ENCODE results near the gene AARS1. TPM values are rescaled to one million over a fixed set of nuclear protein-coding genes. Genes with fewer than 3 reads are reported as not detected.
"Not testable (repeated sequence)": the region's sequence is repeated elsewhere in the genome, so short reads cannot be mapped to it uniquely, and the experiment has no call there.

Gene AARS1
- total RNA-seq, 1 experiment from 2014 or later: 174 TPM

DNA sequence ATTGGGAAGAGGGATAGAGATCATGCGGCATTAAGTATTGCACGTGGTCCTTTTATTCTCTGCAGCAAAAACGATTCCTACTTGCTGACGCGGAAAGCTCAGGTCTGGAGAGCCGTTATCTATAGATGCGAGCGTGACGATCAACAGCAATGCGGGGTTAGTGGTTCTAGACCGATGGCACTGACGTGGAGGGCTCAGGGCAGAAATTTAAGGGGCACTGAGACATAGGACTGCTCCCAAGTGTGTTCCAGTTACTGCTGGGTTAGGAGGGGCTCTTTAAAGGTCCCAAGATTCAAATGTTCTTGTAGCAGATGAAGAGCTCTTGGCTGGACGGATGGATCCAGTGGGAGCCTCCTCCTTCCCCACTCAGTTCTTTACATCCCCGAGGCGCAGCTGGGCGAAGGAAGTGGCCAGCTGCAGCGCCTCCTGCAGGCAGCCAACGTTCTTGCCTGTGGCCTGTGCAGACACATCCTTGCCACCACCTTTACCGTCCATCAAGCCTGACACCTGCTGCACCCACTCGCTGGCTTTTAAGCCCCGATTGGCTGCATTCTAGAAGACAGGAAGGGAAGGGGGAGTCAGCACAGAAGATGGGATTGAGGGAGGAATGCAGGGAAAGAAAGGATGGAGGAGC lies 36.8 kb downstream of the AARS1 start:
- no peaks in the 10 kb centered on the region for H3K27me3 ChIP-seq
- no peaks in the 10 kb centered on the region for H3K9me3 ChIP-seq
- peaks cover 44% of the 10 kb centered on the region for H3K36me3 ChIP-seq
- peak; percentile 22 for DNase-seq
- H3K4me3 ChIP-seq: peak overlapping the region; percentile 63

DNA sequence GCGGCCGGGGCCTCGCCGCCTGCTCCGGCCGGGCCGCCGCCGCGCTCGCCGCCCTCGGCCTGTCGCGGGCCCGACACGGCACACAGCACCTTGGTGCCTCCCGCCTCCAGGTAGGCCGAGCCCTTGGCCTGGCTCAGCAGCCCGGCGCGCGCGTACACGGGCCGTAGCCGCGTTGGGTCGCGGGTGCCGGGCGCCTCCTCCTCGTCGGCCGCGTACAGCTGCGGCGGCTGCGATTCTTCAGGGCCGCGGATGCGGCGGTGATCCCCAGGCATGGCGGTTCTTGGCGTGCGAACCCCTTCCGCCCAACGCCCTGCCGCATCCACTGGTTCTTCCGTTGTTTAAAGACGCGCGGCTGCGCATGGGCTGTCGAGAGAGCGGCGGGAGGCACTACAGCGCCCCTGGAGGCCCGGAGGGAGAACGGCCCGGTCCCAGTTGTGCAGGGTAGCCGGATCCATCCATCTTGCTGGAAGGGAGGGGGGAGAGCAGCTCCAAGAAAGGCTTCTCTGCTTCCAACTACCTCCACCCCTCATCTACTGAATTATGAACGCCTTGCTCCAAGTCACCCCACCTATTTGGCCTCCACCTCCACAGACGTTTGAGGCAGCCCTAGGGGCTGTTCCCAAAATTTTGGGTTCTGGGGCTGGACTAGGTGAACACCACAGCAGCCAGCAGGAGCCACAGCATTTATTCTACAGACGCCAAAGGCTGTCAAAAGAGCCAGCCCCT lies 37.5 kb downstream of the AARS1 start, which contains the start of gene EXOSC6:
TSS of gene EXOSC6 (minus strand) at position 312 of the 726 bp plus-strand sequence. CDS start at position 272, 40 bp downstream.
- peak within 1 kb of the TSS; percentile 63 for H3K4me3 ChIP-seq
- peak; percentile 89 for DNase-seq
- no peaks in the 10 kb centered on the region for H3K9me3 ChIP-seq
- H3K27me3 ChIP-seq: no peaks in the 10 kb centered on the region
- H3K36me3 ChIP-seq: peaks cover 40% of the 10 kb centered on the region

DNA sequence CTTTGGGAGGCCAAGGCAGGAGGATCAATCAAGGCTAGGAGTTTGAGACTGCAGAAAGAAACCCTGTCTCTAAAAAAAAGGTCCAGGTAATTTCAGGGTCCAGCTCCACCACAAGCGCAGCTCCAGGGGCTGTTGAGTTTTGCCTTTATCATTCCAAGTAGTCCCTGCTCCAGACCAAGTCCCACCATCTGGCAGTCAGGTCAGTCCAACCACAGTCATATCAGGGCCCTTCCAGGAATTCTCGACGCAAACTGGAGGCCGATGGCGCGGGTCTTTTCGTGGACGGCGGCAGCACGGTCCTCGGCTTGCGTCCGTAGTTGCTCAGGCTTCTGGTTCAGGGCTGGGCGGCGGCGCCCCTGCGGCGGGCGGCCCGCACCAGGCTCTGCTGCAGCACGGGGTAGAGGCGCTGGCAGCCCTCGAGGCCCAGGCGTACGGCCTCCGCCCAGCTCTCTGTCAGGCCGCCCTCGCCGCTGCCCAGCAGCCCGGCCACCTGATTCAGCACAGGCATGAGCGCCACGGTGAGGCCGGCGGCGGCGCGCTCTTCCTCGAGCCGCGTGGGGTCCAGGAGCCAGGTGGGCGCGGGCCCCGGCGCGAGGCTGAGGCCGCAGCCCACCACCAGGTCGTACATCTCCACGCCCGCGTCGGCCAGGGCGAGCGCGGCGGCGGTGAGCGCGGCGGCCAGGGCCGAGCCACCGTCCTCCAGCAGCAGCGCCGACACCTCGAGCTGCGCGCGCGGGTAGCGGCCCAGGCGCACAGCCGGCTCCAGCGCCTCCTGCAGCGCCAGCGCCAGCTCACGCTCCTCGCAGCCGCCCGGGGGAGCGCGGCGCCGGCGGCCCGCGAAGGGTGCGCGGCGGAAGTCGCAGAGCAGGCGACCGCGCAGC lies 38.3 kb downstream of the AARS1 start:
- Histone ChIP-seq H3K36me3 (peaks cover 32% of the 10 kb centered on the region), H3K9me3 (no peaks in the 10 kb centered on the region), H3K4me3 (peak overlapping the region; percentile 53), H3K27me3 (no peaks in the 10 kb centered on the region)
- DNase-seq: peak; percentile 42

DNA sequence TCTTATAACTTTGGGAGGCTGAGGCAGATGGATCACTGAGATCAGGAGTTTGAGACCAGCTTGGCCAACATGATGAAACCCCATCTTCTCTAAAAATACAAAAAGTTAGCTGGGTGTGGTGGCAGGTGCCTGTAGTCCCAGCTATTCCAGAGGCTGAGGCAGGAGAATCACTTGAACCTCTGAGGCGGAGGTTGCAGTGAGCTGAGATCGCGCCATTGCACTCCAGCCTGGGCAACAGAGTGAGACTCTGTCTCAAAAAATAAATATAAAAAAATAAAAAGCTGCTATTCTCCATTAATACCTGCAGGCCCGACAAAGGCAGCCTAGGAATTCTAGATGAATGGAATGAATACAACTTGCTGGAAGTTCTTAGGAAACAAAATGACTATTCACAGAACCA lies 39.6 kb downstream of the AARS1 start:
- Histone ChIP-seq H3K4me3 (peak overlapping the region; percentile 53), H3K36me3 (peaks cover 25% of the 10 kb centered on the region)
- not testable (repeated sequence) for DNase-seq, H3K27me3 ChIP-seq, H3K9me3 ChIP-seq

DNA sequence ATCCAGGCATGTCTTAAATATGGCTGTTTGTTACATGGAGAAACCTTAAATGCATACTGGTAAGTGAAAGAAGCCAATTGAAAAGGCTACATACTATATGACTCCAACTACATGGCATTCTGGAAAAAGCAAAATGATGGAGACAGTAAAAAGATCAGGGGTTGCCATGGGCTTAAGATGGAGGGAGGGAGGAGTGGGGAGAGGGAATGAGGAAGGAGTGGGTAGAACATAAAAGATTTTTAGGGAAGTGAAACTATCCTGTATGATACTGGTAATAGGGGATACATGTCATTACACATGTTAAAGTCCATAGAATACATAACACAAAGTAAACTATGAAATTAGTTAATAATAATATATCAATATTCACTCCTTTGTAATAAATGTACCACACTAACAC lies 50.5 kb downstream of the AARS1 start:
- H3K9me3 ChIP-seq, DNase-seq, H3K4me3 ChIP-seq, H3K27me3 ChIP-seq, H3K36me3 ChIP-seq: not testable (repeated sequence)

DNA sequence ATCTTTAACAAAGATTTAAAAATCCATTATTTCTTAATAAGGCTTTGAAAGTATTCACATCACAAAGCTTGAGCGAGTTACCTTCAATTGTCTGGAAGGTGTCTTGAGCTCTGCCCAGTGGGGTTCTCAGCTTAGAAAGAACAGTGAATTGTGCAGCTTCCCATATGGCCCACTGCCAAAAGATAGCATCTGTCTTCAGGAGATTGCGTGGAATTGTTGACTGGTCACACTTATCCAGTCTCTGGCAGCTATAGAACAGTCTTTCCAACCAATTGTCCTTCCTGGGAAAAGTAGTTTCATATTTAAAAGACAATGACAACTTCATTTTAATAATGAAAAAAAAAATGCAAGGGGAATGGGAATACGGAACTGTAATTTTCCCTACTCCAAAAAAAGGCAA lies 57.5 kb downstream of the AARS1 start:
- not testable (repeated sequence) for DNase-seq, H3K9me3 ChIP-seq, H3K27me3 ChIP-seq, H3K4me3 ChIP-seq, H3K36me3 ChIP-seq

DNA sequence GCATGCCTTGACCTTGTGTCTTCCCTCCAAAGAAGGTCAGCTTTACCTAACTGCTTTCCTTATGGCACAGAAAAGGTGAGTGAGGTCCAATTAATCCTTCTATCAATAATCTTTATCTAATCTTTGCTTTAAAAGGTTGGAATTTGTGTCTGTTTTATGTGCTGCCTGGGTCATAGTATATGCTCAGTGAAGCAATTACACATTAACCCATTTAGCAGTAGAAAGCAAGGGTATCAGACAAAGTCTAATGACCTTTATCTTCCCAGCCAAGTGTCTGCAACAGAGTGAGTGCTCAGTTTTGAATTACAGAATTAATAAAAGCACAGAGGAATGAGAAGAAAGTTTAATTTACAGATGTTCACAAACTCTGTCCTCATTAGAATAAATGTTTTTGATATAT lies 63.3 kb downstream of the AARS1 start:
- H3K4me3 ChIP-seq, H3K27me3 ChIP-seq, H3K9me3 ChIP-seq, DNase-seq, H3K36me3 ChIP-seq: not testable (repeated sequence)

DNA sequence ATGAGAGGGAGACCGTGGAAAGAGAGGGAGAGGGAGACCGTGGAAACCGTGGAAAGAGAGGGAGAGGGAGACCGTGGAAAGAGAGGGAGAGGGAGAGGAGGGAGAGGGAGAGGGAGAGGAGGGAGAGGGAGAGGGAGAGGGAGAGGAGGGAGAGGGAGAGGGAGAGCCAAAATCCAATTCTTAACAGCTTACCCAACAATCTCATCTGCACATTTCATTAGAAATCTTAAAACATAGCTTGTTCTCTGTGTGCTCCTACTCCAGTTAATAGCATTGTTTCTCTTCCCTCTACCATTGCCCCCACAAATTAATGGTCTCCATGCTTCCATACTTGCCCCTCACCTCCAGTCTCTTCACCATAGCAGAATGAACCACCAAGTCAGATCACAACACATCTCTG lies 63.9 kb downstream of the AARS1 start:
- H3K9me3 ChIP-seq, H3K36me3 ChIP-seq, DNase-seq, H3K27me3 ChIP-seq, H3K4me3 ChIP-seq: not testable (repeated sequence)

DNA sequence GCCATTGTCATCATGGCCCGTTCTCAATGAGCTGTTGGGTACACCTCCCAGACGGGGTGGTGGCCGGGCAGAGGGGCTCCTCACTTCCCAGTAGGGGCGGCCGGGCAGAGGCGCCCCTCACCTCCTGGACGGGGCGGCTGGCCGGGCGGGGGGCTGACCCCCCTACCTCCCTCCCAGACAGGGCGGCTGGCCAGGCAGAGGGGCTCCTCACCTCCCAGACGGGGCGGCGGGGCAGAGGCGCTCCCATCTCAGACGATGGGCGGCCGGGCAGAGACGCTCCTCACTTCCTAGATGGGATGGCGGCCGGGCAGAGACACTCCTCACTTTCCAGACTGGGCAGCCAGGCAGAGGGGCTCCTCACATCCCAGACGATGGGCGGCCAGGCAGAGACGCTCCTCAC lies 64.7 kb downstream of the AARS1 start:
- not testable (repeated sequence) for DNase-seq, H3K9me3 ChIP-seq, H3K4me3 ChIP-seq, H3K36me3 ChIP-seq, H3K27me3 ChIP-seq

DNA sequence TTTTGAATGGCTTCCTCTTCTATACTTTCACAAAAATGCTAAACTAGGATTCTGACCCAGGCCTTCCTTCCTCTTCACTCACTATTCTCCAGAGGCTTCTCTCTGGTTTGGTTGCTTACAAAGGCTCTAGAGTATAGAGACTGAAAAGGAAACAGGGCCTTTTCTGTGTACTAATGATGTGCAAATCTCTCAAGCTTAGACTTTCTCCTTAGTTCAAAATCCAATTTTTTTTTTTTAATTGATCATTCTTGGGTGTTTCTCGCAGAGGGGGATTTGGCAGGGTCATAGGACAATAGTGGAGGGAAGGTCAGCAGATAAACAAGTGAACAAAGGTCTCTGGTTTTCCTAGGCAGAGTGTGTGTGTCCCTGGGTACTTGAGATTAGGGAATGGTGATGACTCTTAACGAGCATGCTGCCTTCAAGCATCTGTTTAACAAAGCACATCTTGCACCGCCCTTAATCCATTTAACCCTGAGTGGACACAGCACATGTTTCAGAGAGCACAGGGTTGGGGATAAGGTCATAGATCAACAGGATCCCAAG lies 65.3 kb downstream of the AARS1 start:
- DNase-seq, H3K9me3 ChIP-seq, H3K4me3 ChIP-seq, H3K27me3 ChIP-seq: not testable (repeated sequence)
- H3K36me3 ChIP-seq: peaks cover 12% of the 10 kb centered on the region

DNA sequence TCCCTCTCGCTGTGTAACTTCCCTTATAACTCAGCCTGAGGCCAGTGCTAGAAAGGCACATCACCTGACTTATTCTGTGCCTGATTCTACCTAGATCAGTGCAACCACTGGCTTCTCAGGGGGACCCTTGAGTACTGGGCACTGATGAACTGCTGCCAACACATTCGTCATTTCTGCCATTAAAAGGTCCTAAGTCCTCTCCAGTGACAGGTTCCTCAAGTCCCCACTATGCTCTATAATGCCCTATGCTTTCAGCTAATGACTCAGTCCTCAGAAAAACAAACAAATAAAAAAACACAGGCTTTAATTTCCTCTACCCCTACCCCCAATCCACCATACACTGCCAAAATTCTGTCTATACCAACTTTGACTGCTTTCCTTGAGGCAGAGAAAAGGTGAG lies 66.1 kb downstream of the AARS1 start:
- H3K9me3 ChIP-seq, DNase-seq, H3K27me3 ChIP-seq, H3K4me3 ChIP-seq: not testable (repeated sequence)
- H3K36me3 ChIP-seq: peaks cover 12% of the 10 kb centered on the region

DNA sequence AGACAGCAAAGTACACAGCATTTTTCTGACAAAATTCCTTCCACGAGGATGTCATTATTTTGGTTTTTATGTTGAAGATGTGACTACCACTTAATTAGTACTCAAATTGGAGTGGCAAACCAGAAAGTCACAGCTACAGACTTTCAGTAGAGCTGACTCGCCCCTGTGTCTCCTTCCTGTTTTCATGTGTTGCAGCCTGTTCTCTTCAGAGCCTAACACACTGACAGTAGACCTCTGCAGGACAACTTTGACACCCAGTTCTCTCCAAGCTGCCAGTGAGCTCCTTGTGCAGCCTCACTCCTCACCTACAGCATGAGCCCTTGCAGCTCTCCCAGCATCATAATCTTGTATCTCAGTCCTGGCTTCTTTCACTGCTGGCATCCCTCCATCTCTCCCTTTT lies 66.7 kb downstream of the AARS1 start:
- not testable (repeated sequence) for DNase-seq, H3K4me3 ChIP-seq, H3K27me3 ChIP-seq, H3K36me3 ChIP-seq, H3K9me3 ChIP-seq

DNA sequence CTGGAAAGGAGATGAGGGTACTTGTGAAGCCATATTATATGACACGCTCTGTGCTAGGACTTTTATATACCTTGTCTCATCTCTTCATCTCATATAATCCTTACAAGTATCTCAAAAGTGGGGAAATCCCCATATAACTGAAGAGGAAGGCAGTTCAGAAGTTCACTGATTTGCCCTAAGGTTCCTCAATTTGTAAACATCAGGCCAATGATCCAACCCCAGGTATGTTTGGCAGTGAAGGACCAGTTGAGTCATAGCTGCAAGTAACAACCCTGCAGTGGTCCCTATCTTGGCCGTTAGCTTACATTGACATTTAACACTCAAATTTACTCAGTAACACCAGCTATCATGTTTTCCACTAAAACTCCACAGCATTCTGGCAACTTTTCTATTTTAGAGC lies 70.7 kb downstream of the AARS1 start:
- not testable (repeated sequence) for H3K9me3 ChIP-seq, H3K27me3 ChIP-seq, H3K36me3 ChIP-seq, H3K4me3 ChIP-seq, DNase-seq

DNA sequence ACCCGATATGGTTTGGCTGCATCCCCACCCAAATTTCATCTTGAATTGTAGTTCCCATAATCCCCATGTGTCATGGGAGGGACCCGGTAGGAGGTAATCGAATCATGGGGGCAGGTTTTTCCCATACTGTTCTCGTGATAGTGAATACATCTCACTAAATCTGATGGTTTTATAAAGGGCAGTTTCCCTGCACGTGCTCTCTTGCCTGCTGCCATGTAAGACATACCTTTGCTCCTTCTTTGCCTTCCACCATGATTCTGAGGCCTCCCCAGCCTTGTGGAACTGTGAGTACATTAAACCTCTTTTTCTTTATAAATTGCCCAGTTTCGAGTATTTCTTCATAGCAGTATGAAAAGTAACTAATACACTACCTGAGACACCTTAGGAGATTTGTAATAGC lies 82.9 kb downstream of the AARS1 start:
- H3K4me3 ChIP-seq, H3K9me3 ChIP-seq, H3K36me3 ChIP-seq, H3K27me3 ChIP-seq, DNase-seq: not testable (repeated sequence)

DNA sequence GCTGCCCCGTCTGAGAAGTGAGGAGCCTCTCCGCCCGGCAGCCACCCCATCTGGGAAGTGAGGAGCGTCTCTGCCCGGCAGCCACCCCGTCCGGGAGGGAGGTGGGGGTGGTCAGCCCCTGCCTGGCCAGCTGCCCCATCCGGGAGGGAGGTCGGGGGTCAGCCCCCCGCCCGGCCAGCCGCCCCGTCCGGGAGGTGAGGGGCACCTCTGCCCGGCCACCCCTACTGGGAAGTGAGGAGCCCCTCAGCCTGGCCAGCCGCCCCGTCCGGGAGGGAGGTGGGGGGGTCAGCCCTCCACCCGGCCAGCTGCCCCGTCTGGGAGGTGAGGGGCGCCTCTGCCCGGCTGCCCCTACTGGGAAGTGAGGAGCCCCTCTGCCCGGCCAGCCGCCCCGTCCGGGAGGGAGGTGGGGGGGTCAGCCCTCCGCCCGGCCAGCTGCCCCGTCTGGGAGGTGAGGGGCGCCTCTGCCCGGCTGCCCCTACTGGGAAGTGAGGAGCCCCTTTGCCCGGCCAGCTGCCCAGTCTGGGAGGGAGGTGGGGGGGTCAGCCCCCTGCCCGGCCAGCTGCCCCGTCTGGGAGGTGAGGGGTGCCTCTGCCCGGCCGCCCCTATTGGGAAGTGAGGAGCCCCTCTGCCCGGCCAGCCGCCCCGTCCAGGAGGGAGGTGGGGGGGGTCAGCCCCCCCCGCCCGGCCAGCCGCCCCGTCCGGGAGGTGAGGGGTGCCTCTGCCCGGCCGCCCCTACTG lies 84.5 kb downstream of the AARS1 start:
- not testable (repeated sequence) for H3K36me3 ChIP-seq, H3K4me3 ChIP-seq, H3K27me3 ChIP-seq, H3K9me3 ChIP-seq, DNase-seq

DNA sequence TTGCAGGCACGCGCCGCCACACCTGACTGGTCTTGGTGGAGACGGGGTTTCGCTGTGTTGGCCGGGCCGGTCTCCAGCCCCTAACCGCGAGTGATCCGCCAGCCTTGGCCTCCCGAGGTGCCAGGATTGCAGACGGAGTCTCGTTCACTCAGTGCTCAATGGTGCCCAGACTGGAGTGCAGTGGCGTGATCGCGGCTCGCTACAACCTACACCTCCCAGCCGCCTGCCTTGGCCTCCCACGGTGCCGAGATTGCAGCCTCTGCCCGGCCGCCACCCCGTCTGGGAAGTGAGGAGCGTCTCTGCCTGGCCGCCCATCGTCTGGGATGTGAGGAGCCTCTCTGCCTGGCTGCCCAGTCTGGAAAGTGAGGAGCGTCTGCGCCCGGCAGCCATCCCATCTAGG lies 85.3 kb downstream of the AARS1 start:
- not testable (repeated sequence) for DNase-seq, H3K9me3 ChIP-seq, H3K27me3 ChIP-seq, H3K36me3 ChIP-seq, H3K4me3 ChIP-seq

DNA sequence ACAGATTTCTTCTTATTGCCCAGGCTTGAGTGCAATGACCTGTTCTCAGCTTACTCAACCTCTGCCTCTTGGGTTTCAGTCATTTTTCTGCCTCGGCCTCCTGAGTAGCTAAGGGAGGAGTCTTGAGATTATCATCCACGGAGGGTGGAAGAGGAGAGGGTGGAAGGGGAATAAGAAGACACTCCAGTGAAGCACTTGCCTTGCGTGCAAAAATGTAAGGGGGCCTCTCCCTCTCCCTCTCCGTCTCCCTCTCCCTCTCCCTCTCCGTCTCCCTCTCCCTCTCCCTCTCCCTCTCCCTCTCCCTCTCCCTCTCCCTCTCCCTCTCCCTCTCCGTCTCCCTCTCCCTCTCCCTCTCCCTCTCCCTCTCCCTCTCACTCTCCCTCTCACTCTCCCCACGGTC lies 85.8 kb downstream of the AARS1 start:
- not testable (repeated sequence) for DNase-seq, H3K4me3 ChIP-seq, H3K9me3 ChIP-seq, H3K27me3 ChIP-seq, H3K36me3 ChIP-seq

Measured in MG63 (cell line).